ENCODE data around the gene CSRNP3. TPM values are rescaled to one million over a fixed set of nuclear protein-coding genes. Genes with fewer than 3 reads are reported as not detected.

Gene CSRNP3
- total and polyA plus RNA-seq, 12 donors: 1.3 to 20.1 (median 4.9) TPM

GRCh38 chr2:165576409-165577154 lies 107.1 kb downstream of the CSRNP3 start:
- H3K36me3 ChIP-seq (replicated peaks in 1 of 2): peaks cover 0 to 5% of the 10 kb centered on the region in 2 donors
- H3K4me3 ChIP-seq: no peak overlapping the region
- TF ChIP-seq, protein P1, sequence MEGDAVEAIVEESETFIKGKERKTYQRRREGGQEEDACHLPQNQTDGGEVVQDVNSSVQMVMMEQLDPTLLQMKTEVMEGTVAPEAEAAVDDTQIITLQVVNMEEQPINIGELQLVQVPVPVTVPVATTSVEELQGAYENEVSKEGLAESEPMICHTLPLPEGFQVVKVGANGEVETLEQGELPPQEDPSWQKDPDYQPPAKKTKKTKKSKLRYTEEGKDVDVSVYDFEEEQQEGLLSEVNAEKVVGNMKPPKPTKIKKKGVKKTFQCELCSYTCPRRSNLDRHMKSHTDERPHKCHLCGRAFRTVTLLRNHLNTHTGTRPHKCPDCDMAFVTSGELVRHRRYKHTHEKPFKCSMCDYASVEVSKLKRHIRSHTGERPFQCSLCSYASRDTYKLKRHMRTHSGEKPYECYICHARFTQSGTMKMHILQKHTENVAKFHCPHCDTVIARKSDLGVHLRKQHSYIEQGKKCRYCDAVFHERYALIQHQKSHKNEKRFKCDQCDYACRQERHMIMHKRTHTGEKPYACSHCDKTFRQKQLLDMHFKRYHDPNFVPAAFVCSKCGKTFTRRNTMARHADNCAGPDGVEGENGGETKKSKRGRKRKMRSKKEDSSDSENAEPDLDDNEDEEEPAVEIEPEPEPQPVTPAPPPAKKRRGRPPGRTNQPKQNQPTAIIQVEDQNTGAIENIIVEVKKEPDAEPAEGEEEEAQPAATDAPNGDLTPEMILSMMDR (IDR thresholded peaks at IDR 0.05): no peak
- no peak for TF ChIP-seq POLR2A (IDR thresholded peaks at IDR 0.05)
- no peaks in the 10 kb centered on the region for H3K27me3 ChIP-seq
- intact Hi-C loops (cut with DNase I): no loop called here
- peaks cover 0 to 5% (median 0%) of the 10 kb centered on the region in 3 donors for H3K9me3 ChIP-seq (replicated peaks in 1 of 3)
- DNase-seq: no peak
- peaks cover 0 to 7% of the 10 kb centered on the region in 2 donors for H3K4me1 ChIP-seq (replicated peaks in 1 of 2)
- no peak overlapping the region for H3K27ac ChIP-seq
- WGBS, 4 donors: 65 to 84% (median 72%) methylated on average over 3 of the region's 3 CpGs

GRCh38 chr2:165582409-165582808 lies 112.9 kb downstream of the CSRNP3 start:
- Histone ChIP-seq H3K9me3 (replicated peaks in 1 of 3) (no peaks in the 10 kb centered on the region), H3K4me1 (replicated peaks in 1 of 2) (peaks cover 10 to 15% of the 10 kb centered on the region in 2 donors), H3K4me3 (no peak overlapping the region), H3K27ac (peak overlapping the region in 3 of 5 donors; percentile 31 to 70 (median 36)), H3K27me3 (no peaks in the 10 kb centered on the region), H3K36me3 (replicated peaks in 1 of 2) (no peaks in the 10 kb centered on the region)
- 7 to 31% (median 26%) methylated on average over 2 to 3 of the region's 3 CpGs for WGBS, 4 donors
- intact Hi-C loops (cut with DNase I): no loop called here
- peak; percentile 24 to 60 (median 42) for DNase-seq
- TF ChIP-seq, protein P1 (IDR thresholded peaks at IDR 0.05): no peak
- TF ChIP-seq POLR2A (IDR thresholded peaks at IDR 0.05): no peak

- H3K27me3 ChIP-seq: no peaks in the 10 kb centered on the region
- peak overlapping the region in 1 of 5 donors; percentile 3 for H3K27ac ChIP-seq
- H3K4me1 ChIP-seq (replicated peaks in 1 of 2): peaks cover 10 to 17% of the 10 kb centered on the region in 2 donors
- TF ChIP-seq POLR2A (IDR thresholded peaks at IDR 0.05): no peak
- TF ChIP-seq, protein P1 (IDR thresholded peaks at IDR 0.05): no peak
- no peaks in the 10 kb centered on the region for H3K36me3 ChIP-seq (replicated peaks in 1 of 2)
- H3K9me3 ChIP-seq (replicated peaks in 1 of 3): no peaks in the 10 kb centered on the region
- intact Hi-C loops (cut with DNase I): no loop called here
- no peak overlapping the region for H3K4me3 ChIP-seq
- DNase-seq: peak in 3 of 7 donors; percentile 12 to 22 (median 16)
- 29 to 62% (median 49%) methylated on average over 1 of the region's 1 CpG for WGBS, 4 donors
Observed at GRCh38 chr2:165582863-165583506, 113.5 kb downstream of the CSRNP3 start.

- Histone ChIP-seq H3K27me3 (no peaks in the 10 kb centered on the region), H3K4me1 (replicated peaks in 1 of 2) (peaks cover 10 to 19% of the 10 kb centered on the region in 2 donors), H3K27ac (no peak overlapping the region), H3K36me3 (replicated peaks in 1 of 2) (no peaks in the 10 kb centered on the region), H3K4me3 (no peak overlapping the region), H3K9me3 (replicated peaks in 1 of 3) (no peaks in the 10 kb centered on the region)
- intact Hi-C loops (cut with DNase I): no loop called here
- no peak for DNase-seq
- TF ChIP-seq, protein P1 (IDR thresholded peaks at IDR 0.05): no peak
- TF ChIP-seq POLR2A (IDR thresholded peaks at IDR 0.05): no peak
- WGBS, 4 donors: 89 to 94% (median 93%) methylated on average over 3 of the region's 3 CpGs
Observed at GRCh38 chr2:165584126-165584654, 114.7 kb downstream of the CSRNP3 start.
